ENCODE measurements around the gene UBL4B.

UBL4B gene

DNA sequence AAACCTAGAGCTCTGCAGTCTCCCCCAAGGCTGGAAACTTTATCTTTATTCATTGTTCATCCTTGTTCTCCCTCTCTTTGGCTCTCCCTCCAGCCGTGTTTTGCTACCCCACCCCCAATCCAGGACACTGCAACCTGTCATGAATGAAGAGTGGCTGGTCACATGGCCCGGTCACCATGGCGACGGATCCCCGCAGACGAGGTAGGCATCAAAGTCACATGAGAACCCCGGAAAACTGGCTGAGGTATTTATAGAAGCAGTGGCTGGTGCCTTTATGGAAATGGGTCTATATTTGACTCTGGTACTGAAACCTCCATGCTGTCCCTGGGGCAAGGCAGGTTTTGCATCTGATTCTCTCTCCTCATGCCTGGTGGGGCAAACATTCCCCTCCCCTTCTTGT is 24.7 kb downstream of the UBL4B start:
- H3K27me3 ChIP-seq (ENCODE audit: control insufficient read depth in 3 of 3, insufficient read depth in 3 of 3, low read depth in 1 of 3, low read length in 3 of 3), result peaks cover 0 to 19% (median 0%) of the 10 kb centered on the region in 3 experiments
- no peak overlapping the region for H3K14ac ChIP-seq (ENCODE audit: low read length)
- peak overlapping the region; percentile 17 for H2AK5ac ChIP-seq (ENCODE audit: low read depth, low read length)
- peaks cover 17 to 24% of the 10 kb centered on the region in 2 donors for H3K4me1 ChIP-seq (ENCODE audit: control insufficient read depth in 2 of 2, insufficient read depth in 1 of 2, low read depth in 1 of 2, low read length in 2 of 2)
- no peak overlapping the region for H3K9ac ChIP-seq (ENCODE audit: low read depth, low read length, poor library complexity)
- peak overlapping the region; percentile 61 for H3K4me2 ChIP-seq (ENCODE audit: insufficient read depth, low read length, poor library complexity, severe bottlenecking)
- H3K36me3 ChIP-seq (replicated peaks in 1 of 2; ENCODE audit: control insufficient read depth in 2 of 2, insufficient read depth in 2 of 2, low read length in 2 of 2), result no peaks in the 10 kb centered on the region
- H4K91ac ChIP-seq (ENCODE audit: low read depth, low read length, poor library complexity), result no peak overlapping the region
- no peak overlapping the region for H3K23ac ChIP-seq (ENCODE audit: low read depth, low read length, poor library complexity)
- H2BK5ac ChIP-seq (ENCODE audit: low read length), result peak overlapping the region; percentile 79
- H3K4ac ChIP-seq (ENCODE audit: low read length), result no peak overlapping the region
- peak overlapping the region; percentile 82 for H2AFZ ChIP-seq (ENCODE audit: low read length)
- peak overlapping the region; percentile 50 for H2BK15ac ChIP-seq (ENCODE audit: low read length)
- H2BK12ac ChIP-seq (ENCODE audit: low read length), result peak overlapping the region; percentile 18
- no peaks in the 10 kb centered on the region for H3K79me1 ChIP-seq (ENCODE audit: low read depth, low read length)
- peak; percentile 69 for DNase-seq (ENCODE audit: low spot score)
- H3K18ac ChIP-seq (ENCODE audit: low read length), result peak overlapping the region; percentile 62
- no peak overlapping the region for H4K8ac ChIP-seq (ENCODE audit: low read depth, low read length)
- H3K27ac ChIP-seq (replicated peaks; ENCODE audit: low read length), result peak overlapping the region; percentile 38
- H2BK120ac ChIP-seq (ENCODE audit: low read depth, low read length), result no peak overlapping the region
- H3K4me3 ChIP-seq (ENCODE audit: low read length in 2 of 2), result peak overlapping the region in 1 of 2 donors; percentile 12
- WGBS, 2 donors (ENCODE audit: extremely low coverage in 2 of 2, insufficient read length in 2 of 2, insufficient replicate concordance in 1 of 2), result no CpG with 5 or more reads among the region's 7 CpGs
- H3K9me3 ChIP-seq (replicated peaks in 1 of 2; ENCODE audit: control insufficient read depth in 2 of 2, insufficient read depth in 1 of 2, low read depth in 1 of 2, low read length in 2 of 2), result no peaks in the 10 kb centered on the region

DNA sequence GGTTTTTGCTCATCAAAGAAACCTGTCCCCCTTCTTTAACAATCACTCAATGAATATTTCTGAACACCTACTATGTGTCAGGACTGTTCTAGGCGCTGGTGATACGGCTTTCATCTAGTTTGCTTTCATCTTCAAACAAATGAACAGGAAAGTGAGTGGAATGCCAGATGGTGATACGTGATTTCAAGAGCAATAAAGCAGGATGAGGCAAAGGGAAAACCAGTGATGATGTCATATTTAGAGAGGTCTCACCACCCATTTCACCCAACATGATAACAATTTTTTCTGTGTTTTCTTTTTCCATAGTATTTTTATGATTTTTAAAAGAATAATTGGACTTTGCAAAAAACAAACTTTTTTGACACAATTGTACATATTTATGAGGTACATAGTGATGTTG is 26.7 kb downstream of the UBL4B start:
- no peak overlapping the region for H2BK120ac ChIP-seq (ENCODE audit: low read depth, low read length)
- no peak overlapping the region for H3K4me2 ChIP-seq (ENCODE audit: insufficient read depth, low read length, poor library complexity, severe bottlenecking)
- no CpG with 5 or more reads among the region's 3 CpGs for WGBS, 2 donors (ENCODE audit: extremely low coverage in 2 of 2, insufficient read length in 2 of 2, insufficient replicate concordance in 1 of 2)
- H3K27ac ChIP-seq (replicated peaks; ENCODE audit: low read length), result no peak overlapping the region
- no peaks in the 10 kb centered on the region for H3K9me3 ChIP-seq (replicated peaks in 1 of 2; ENCODE audit: control insufficient read depth in 2 of 2, insufficient read depth in 1 of 2, low read depth in 1 of 2, low read length in 2 of 2)
- no peak overlapping the region for H4K8ac ChIP-seq (ENCODE audit: low read depth, low read length)
- peaks cover 17 to 24% of the 10 kb centered on the region in 2 donors for H3K4me1 ChIP-seq (ENCODE audit: control insufficient read depth in 2 of 2, insufficient read depth in 1 of 2, low read depth in 1 of 2, low read length in 2 of 2)
- H3K4me3 ChIP-seq (ENCODE audit: low read length in 2 of 2), result no peak overlapping the region
- no peak overlapping the region for H3K4ac ChIP-seq (ENCODE audit: low read length)
- no peak overlapping the region for H4K91ac ChIP-seq (ENCODE audit: low read depth, low read length, poor library complexity)
- no peak overlapping the region for H3K23ac ChIP-seq (ENCODE audit: low read depth, low read length, poor library complexity)
- no peak overlapping the region for H3K18ac ChIP-seq (ENCODE audit: low read length)
- H2BK5ac ChIP-seq (ENCODE audit: low read length), result no peak overlapping the region
- no peaks in the 10 kb centered on the region for H3K79me1 ChIP-seq (ENCODE audit: low read depth, low read length)
- H3K14ac ChIP-seq (ENCODE audit: low read length), result no peak overlapping the region
- no peak overlapping the region for H2BK12ac ChIP-seq (ENCODE audit: low read length)
- H2AK5ac ChIP-seq (ENCODE audit: low read depth, low read length), result no peak overlapping the region
- no peak overlapping the region for H2BK15ac ChIP-seq (ENCODE audit: low read length)
- no peak for DNase-seq (ENCODE audit: low spot score)
- no peak overlapping the region for H3K9ac ChIP-seq (ENCODE audit: low read depth, low read length, poor library complexity)
- no peak overlapping the region for H2AFZ ChIP-seq (ENCODE audit: low read length)
- H3K36me3 ChIP-seq (replicated peaks in 1 of 2; ENCODE audit: control insufficient read depth in 2 of 2, insufficient read depth in 2 of 2, low read length in 2 of 2), result no peaks in the 10 kb centered on the region
- peaks cover 0 to 28% (median 0%) of the 10 kb centered on the region in 3 experiments for H3K27me3 ChIP-seq (ENCODE audit: control insufficient read depth in 3 of 3, insufficient read depth in 3 of 3, low read depth in 1 of 3, low read length in 3 of 3)

DNA sequence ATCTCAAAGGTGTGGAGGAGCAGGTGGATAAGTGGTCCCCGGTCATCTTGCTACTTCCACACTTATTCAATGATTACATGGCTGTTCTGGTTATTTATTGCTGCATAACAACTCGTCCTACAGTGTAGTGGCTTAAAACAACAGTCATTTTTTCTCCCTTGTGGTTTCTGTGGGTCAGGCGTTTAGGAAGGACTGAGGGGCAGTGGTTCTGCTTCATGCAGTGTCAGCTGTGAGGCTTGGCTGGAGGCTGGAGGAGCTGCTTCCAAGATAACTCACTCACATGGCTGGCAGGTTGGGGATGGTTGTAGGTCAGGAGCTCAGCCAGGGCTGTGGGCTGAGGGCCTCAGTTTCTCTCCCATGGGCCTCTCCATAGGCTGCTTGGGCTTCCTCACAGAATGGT is 32.1 kb downstream of the UBL4B start:
- H3K4me2 ChIP-seq (ENCODE audit: insufficient read depth, low read length, poor library complexity, severe bottlenecking), result no peak overlapping the region
- H3K4me3 ChIP-seq (ENCODE audit: low read length in 2 of 2), result no peak overlapping the region
- H2BK5ac ChIP-seq (ENCODE audit: low read length), result no peak overlapping the region
- H3K9me3 ChIP-seq (replicated peaks in 1 of 2; ENCODE audit: control insufficient read depth in 2 of 2, insufficient read depth in 1 of 2, low read depth in 1 of 2, low read length in 2 of 2), result no peaks in the 10 kb centered on the region
- no peak overlapping the region for H2AFZ ChIP-seq (ENCODE audit: low read length)
- no peak overlapping the region for H4K91ac ChIP-seq (ENCODE audit: low read depth, low read length, poor library complexity)
- no CpG with 5 or more reads among the region's 3 CpGs for WGBS, 2 donors (ENCODE audit: extremely low coverage in 2 of 2, insufficient read length in 2 of 2, insufficient replicate concordance in 1 of 2)
- H3K36me3 ChIP-seq (replicated peaks in 1 of 2; ENCODE audit: control insufficient read depth in 2 of 2, insufficient read depth in 2 of 2, low read length in 2 of 2), result no peaks in the 10 kb centered on the region
- H3K23ac ChIP-seq (ENCODE audit: low read depth, low read length, poor library complexity), result no peak overlapping the region
- H2BK120ac ChIP-seq (ENCODE audit: low read depth, low read length), result no peak overlapping the region
- H3K27me3 ChIP-seq (ENCODE audit: control insufficient read depth in 3 of 3, insufficient read depth in 3 of 3, low read depth in 1 of 3, low read length in 3 of 3), result peaks cover 0 to 77% (median 15%) of the 10 kb centered on the region in 3 experiments
- no peak overlapping the region for H3K9ac ChIP-seq (ENCODE audit: low read depth, low read length, poor library complexity)
- H3K18ac ChIP-seq (ENCODE audit: low read length), result peak overlapping the region; percentile 79
- DNase-seq (ENCODE audit: low spot score), result no peak
- no peak overlapping the region for H2BK12ac ChIP-seq (ENCODE audit: low read length)
- no peaks in the 10 kb centered on the region for H3K79me1 ChIP-seq (ENCODE audit: low read depth, low read length)
- no peak overlapping the region for H4K8ac ChIP-seq (ENCODE audit: low read depth, low read length)
- H3K14ac ChIP-seq (ENCODE audit: low read length), result no peak overlapping the region
- no peaks in the 10 kb centered on the region for H3K4me1 ChIP-seq (ENCODE audit: control insufficient read depth in 2 of 2, insufficient read depth in 1 of 2, low read depth in 1 of 2, low read length in 2 of 2)
- H2AK5ac ChIP-seq (ENCODE audit: low read depth, low read length), result peak overlapping the region; percentile 29
- no peak overlapping the region for H3K4ac ChIP-seq (ENCODE audit: low read length)
- H2BK15ac ChIP-seq (ENCODE audit: low read length), result no peak overlapping the region
- H3K27ac ChIP-seq (replicated peaks; ENCODE audit: low read length), result no peak overlapping the region

DNA sequence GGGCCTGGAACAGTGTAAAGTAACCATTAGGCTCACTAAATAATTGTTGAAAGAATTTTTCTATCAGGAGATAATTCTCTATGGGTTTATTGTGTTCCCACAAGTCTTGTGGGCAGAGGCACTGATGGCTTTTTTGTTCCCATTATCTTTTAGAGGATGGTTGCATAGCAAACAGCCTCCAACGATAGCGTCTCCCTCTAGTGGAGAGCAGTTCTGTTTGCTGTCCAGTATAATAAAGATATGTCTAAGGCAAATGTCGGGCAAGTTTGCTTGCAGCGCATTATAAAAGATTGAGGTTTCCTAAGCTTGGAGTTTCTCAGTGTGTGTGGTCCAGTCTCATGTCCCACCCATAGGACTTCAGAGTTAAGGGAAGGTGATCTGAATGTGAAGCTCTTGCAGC is 36.7 kb downstream of the UBL4B start:
- Histone ChIP-seq H2BK5ac (ENCODE audit: low read length) (no peak overlapping the region), H4K8ac (ENCODE audit: low read depth, low read length) (no peak overlapping the region), H3K36me3 (replicated peaks in 1 of 2; ENCODE audit: control insufficient read depth in 2 of 2, insufficient read depth in 2 of 2, low read length in 2 of 2) (no peaks in the 10 kb centered on the region), H3K4me2 (ENCODE audit: insufficient read depth, low read length, poor library complexity, severe bottlenecking) (no peak overlapping the region), H3K9ac (ENCODE audit: low read depth, low read length, poor library complexity) (no peak overlapping the region), H2BK15ac (ENCODE audit: low read length) (no peak overlapping the region), H2AFZ (ENCODE audit: low read length) (no peak overlapping the region), H3K14ac (ENCODE audit: low read length) (no peak overlapping the region), H3K4ac (ENCODE audit: low read length) (no peak overlapping the region), H4K91ac (ENCODE audit: low read depth, low read length, poor library complexity) (no peak overlapping the region), H3K27ac (replicated peaks; ENCODE audit: low read length) (no peak overlapping the region), H2AK5ac (ENCODE audit: low read depth, low read length) (no peak overlapping the region), H3K79me1 (ENCODE audit: low read depth, low read length) (no peaks in the 10 kb centered on the region), H3K18ac (ENCODE audit: low read length) (no peak overlapping the region), H3K9me3 (replicated peaks in 1 of 2; ENCODE audit: control insufficient read depth in 2 of 2, insufficient read depth in 1 of 2, low read depth in 1 of 2, low read length in 2 of 2) (no peaks in the 10 kb centered on the region), H3K4me3 (ENCODE audit: low read length in 2 of 2) (no peak overlapping the region), H3K27me3 (ENCODE audit: control insufficient read depth in 3 of 3, insufficient read depth in 3 of 3, low read depth in 1 of 3, low read length in 3 of 3) (peaks cover 14 to 95% (median 61%) of the 10 kb centered on the region in 3 experiments), H3K23ac (ENCODE audit: low read depth, low read length, poor library complexity) (no peak overlapping the region), H3K4me1 (ENCODE audit: control insufficient read depth in 2 of 2, insufficient read depth in 1 of 2, low read depth in 1 of 2, low read length in 2 of 2) (no peaks in the 10 kb centered on the region), H2BK12ac (ENCODE audit: low read length) (no peak overlapping the region), H2BK120ac (ENCODE audit: low read depth, low read length) (no peak overlapping the region)
- no CpG with 5 or more reads among the region's 4 CpGs for WGBS, 2 donors (ENCODE audit: extremely low coverage in 2 of 2, insufficient read length in 2 of 2, insufficient replicate concordance in 1 of 2)
- DNase-seq (ENCODE audit: low spot score), result no peak

Measured in neuronal stem cell (in vitro differentiated cells).